Fibroblast of gingiva (primary cell): ENCODE measurements around the gene KCNJ9.
"Not testable (repeated sequence)": the region's sequence is repeated elsewhere in the genome, so short reads cannot be mapped to it uniquely, and the experiment has no call there.

Experiments used
- DNase-seq: peaks from one replicate; pipeline ENCODE4 v3.0.0-alpha.2; 2011; ENCODE audit warnings: low read depth

Gene KCNJ9

GRCh38 chr1:160104486-160104885 lies 23.1 kb downstream of the KCNJ9 start:
- DNase-seq, result no peak

- DNase-seq, result no peak
Measured at GRCh38 chr1:160105155-160105554, 23.8 kb downstream of the KCNJ9 start.

- DNase-seq, result no peak
Measured at GRCh38 chr1:160107512-160107911, 26.2 kb downstream of the KCNJ9 start.

- DNase-seq, result peak; percentile 45
Measured at GRCh38 chr1:160108888-160109662, 27.7 kb downstream of the KCNJ9 start.

- DNase-seq, result no peak
Measured at GRCh38 chr1:160109686-160110085, 28.3 kb downstream of the KCNJ9 start.

- not testable (repeated sequence) for DNase-seq
Measured at GRCh38 chr1:160111462-160111861, 30.1 kb downstream of the KCNJ9 start.

GRCh38 chr1:160112357-160112756 lies 31.0 kb downstream of the KCNJ9 start:
- DNase-seq, result no peak

GRCh38 chr1:160113407-160113806 lies 32.1 kb downstream of the KCNJ9 start:
- no peak for DNase-seq

GRCh38 chr1:160114085-160114484 lies 32.7 kb downstream of the KCNJ9 start:
- DNase-seq, result no peak

- DNase-seq, result no peak
Measured at GRCh38 chr1:160115545-160116282, 34.4 kb downstream of the KCNJ9 start, which contains the start of gene ATP1A2. TSS of gene ATP1A2 (plus strand) at chr1:160115759. CDS start at chr1:160115862, 103 bp downstream.

GRCh38 chr1:160116283-160117147 lies 35.2 kb downstream of the KCNJ9 start:
- DNase-seq, result peak; percentile 40

GRCh38 chr1:160117300-160117699 lies 36.0 kb downstream of the KCNJ9 start:
- DNase-seq, result no peak

- DNase-seq, result peak; percentile 23
Measured at GRCh38 chr1:160117709-160118183, 36.4 kb downstream of the KCNJ9 start.

- no peak for DNase-seq
Measured at GRCh38 chr1:160118928-160119327, 37.6 kb downstream of the KCNJ9 start.

GRCh38 chr1:160120797-160121196 lies 39.5 kb downstream of the KCNJ9 start:
- no peak for DNase-seq

- DNase-seq, result no peak
Measured at GRCh38 chr1:160121388-160121787, 40.0 kb downstream of the KCNJ9 start.

- DNase-seq, result no peak
Measured at GRCh38 chr1:160122978-160123495, 41.7 kb downstream of the KCNJ9 start.

- no peak for DNase-seq
Measured at GRCh38 chr1:160123726-160124125, 42.4 kb downstream of the KCNJ9 start.

GRCh38 chr1:160124705-160125478 lies 43.6 kb downstream of the KCNJ9 start:
- DNase-seq, result peak; percentile 84

GRCh38 chr1:160125746-160126145 lies 44.4 kb downstream of the KCNJ9 start:
- DNase-seq, result peak; percentile 43

- DNase-seq, result not testable (repeated sequence)
Measured at GRCh38 chr1:160126342-160126741, 45.0 kb downstream of the KCNJ9 start.
